Placental epithelial cell (primary cell): ENCODE data around the gene PHF14. TPM values are rescaled to one million over a fixed set of nuclear protein-coding genes. Genes with fewer than 3 reads are reported as not detected.

ENCODE experiments used
- total RNA-seq: library from RNA; depleted of rRNA; stranded (reverse); fragments of >200 nt; gene quantifications from 2 replicates; pipeline ENCODE4 v1.2.3, GENCODE V29; 2012

The PHF14 gene
- total RNA-seq: 26.0 and 33.8 TPM in 2 replicates

GRCh38 chr7:10973061-10973941, at the start of gene PHF14:
Gene PHF14, plus strand, starts transcription at chr7:10973872. Its CDS starts 452 bp downstream, at chr7:10974324.

